ENCODE measurements around the gene SNX1.
"Not testable (repeated sequence)": the region's sequence is repeated elsewhere in the genome, so short reads cannot be mapped to it uniquely, and the experiment has no call there.

The SNX1 gene

GRCh38 chr15:64070106-64070505 is 25.7 kb upstream of the SNX1 start:
- Mint-ChIP-seq H3K9me3 (no peaks in the 10 kb centered on the region), H3K27ac (peak overlapping the region; percentile 53), H3K4me3 (no peak overlapping the region), H3K4me1 (no peaks in the 10 kb centered on the region), H3K36me3 (peaks cover 4% of the 10 kb centered on the region), H3K27me3 (no peaks in the 10 kb centered on the region)

- Mint-ChIP-seq H3K9me3 (no peaks in the 10 kb centered on the region), H3K27ac (no peak overlapping the region), H3K4me1 (peaks cover 3% of the 10 kb centered on the region), H3K27me3 (no peaks in the 10 kb centered on the region), H3K4me3 (no peak overlapping the region), H3K36me3 (peaks cover 6% of the 10 kb centered on the region)
Observed at GRCh38 chr15:64070965-64071851, 24.6 kb upstream of the SNX1 start.

- Mint-ChIP-seq H3K27ac (peak overlapping the region; percentile 23), H3K4me1 (peaks cover 7% of the 10 kb centered on the region), H3K4me3 (no peak overlapping the region), H3K27me3 (no peaks in the 10 kb centered on the region), H3K9me3 (no peaks in the 10 kb centered on the region), H3K36me3 (peaks cover 6% of the 10 kb centered on the region)
Observed at GRCh38 chr15:64071931-64072765, 23.6 kb upstream of the SNX1 start.

GRCh38 chr15:64072812-64073211 is 23.0 kb upstream of the SNX1 start:
- peak overlapping the region; percentile 17 for H3K27ac Mint-ChIP-seq

GRCh38 chr15:64073496-64073895 is 22.3 kb upstream of the SNX1 start:
- H3K27me3 Mint-ChIP-seq, H3K9me3 Mint-ChIP-seq, H3K27ac Mint-ChIP-seq, H3K4me3 Mint-ChIP-seq, H3K36me3 Mint-ChIP-seq: not testable (repeated sequence)
- peaks cover 13% of the 10 kb centered on the region for H3K4me1 Mint-ChIP-seq

More at GRCh38 chr15:64072812-64073211, 23.0 kb upstream of the SNX1 start:
- Mint-ChIP-seq H3K36me3 (peaks cover 6% of the 10 kb centered on the region), H3K27me3 (no peaks in the 10 kb centered on the region), H3K4me3 (no peak overlapping the region), H3K4me1 (peaks cover 13% of the 10 kb centered on the region), H3K9me3 (no peaks in the 10 kb centered on the region)

- Mint-ChIP-seq H3K4me1 (no peaks in the 10 kb centered on the region), H3K27me3 (no peaks in the 10 kb centered on the region), H3K36me3 (peaks cover 5% of the 10 kb centered on the region), H3K27ac (no peak overlapping the region), H3K4me3 (no peak overlapping the region), H3K9me3 (no peaks in the 10 kb centered on the region)
Observed at GRCh38 chr15:64082757-64083156, 13.0 kb upstream of the SNX1 start.

GRCh38 chr15:64089543-64090280 is 6.1 kb upstream of the SNX1 start:
- H3K36me3 Mint-ChIP-seq, result peaks cover 10% of the 10 kb centered on the region
- H3K27me3 Mint-ChIP-seq, result no peaks in the 10 kb centered on the region
- H3K27ac Mint-ChIP-seq, result no peak overlapping the region
- peaks cover 38% of the 10 kb centered on the region for H3K4me1 Mint-ChIP-seq
- H3K4me3 Mint-ChIP-seq, result no peak overlapping the region
- no peaks in the 10 kb centered on the region for H3K9me3 Mint-ChIP-seq

- Mint-ChIP-seq H3K9me3 (no peaks in the 10 kb centered on the region), H3K27me3 (no peaks in the 10 kb centered on the region), H3K27ac (peak overlapping the region; percentile 4), H3K4me1 (peaks cover 46% of the 10 kb centered on the region), H3K36me3 (peaks cover 10% of the 10 kb centered on the region), H3K4me3 (no peak overlapping the region)
Observed at GRCh38 chr15:64090527-64090926, 5.3 kb upstream of the SNX1 start.

- peaks cover 55% of the 10 kb centered on the region for H3K4me1 Mint-ChIP-seq
- H3K9me3 Mint-ChIP-seq, result no peaks in the 10 kb centered on the region
- peak overlapping the region; percentile 95 for H3K27ac Mint-ChIP-seq
- peak overlapping the region; percentile 97 for H3K4me3 Mint-ChIP-seq
- no peaks in the 10 kb centered on the region for H3K27me3 Mint-ChIP-seq
- H3K36me3 Mint-ChIP-seq, result peaks cover 9% of the 10 kb centered on the region
Observed at GRCh38 chr15:64092075-64092820, 3.5 kb upstream of the SNX1 start.

GRCh38 chr15:64092864-64093626 is 2.7 kb upstream of the SNX1 start:
- no peaks in the 10 kb centered on the region for H3K9me3 Mint-ChIP-seq
- H3K4me3 Mint-ChIP-seq, result peak overlapping the region; percentile 97
- no peaks in the 10 kb centered on the region for H3K27me3 Mint-ChIP-seq
- H3K36me3 Mint-ChIP-seq, result peaks cover 4% of the 10 kb centered on the region
- H3K4me1 Mint-ChIP-seq, result peaks cover 63% of the 10 kb centered on the region
- peak overlapping the region; percentile 95 for H3K27ac Mint-ChIP-seq

- H3K4me3 Mint-ChIP-seq, result peak within 1 kb of the TSS; percentile 97
- peaks cover 3% of the 10 kb centered on the region for H3K36me3 Mint-ChIP-seq
- H3K4me1 Mint-ChIP-seq, result peaks cover 66% of the 10 kb centered on the region
- peak within 1 kb of the TSS; percentile 95 for H3K27ac Mint-ChIP-seq
- H3K27me3 Mint-ChIP-seq, result no peaks in the 10 kb centered on the region
- no peaks in the 10 kb centered on the region for H3K9me3 Mint-ChIP-seq
Observed at GRCh38 chr15:64093627-64094417, 2.0 kb upstream of the SNX1 start, which contains the start of gene CIAO2A. Gene CIAO2A (minus strand): TSS chr15:64093838. CDS start chr15:64093768, 70 bp downstream.

- Mint-ChIP-seq H3K27me3 (no peaks in the 10 kb centered on the region), H3K27ac (peak overlapping the region; percentile 98), H3K4me1 (peaks cover 61% of the 10 kb centered on the region), H3K36me3 (peaks cover 5% of the 10 kb centered on the region), H3K4me3 (peak overlapping the region; percentile 97), H3K9me3 (no peaks in the 10 kb centered on the region)
Observed at GRCh38 chr15:64095431-64095794, 369 bp upstream of the SNX1 start.

GRCh38 chr15:64096668-64097384 is 1.0 kb downstream of the SNX1 start:
- peaks cover 5% of the 10 kb centered on the region for H3K36me3 Mint-ChIP-seq
- H3K4me3 Mint-ChIP-seq, result peak overlapping the region; percentile 97
- peak overlapping the region; percentile 77 for H3K27ac Mint-ChIP-seq
- H3K9me3 Mint-ChIP-seq, result no peaks in the 10 kb centered on the region
- H3K27me3 Mint-ChIP-seq, result no peaks in the 10 kb centered on the region
- H3K4me1 Mint-ChIP-seq, result peaks cover 69% of the 10 kb centered on the region

Data from activated naive CD4-positive, alpha-beta T cell treated with anti-CD3 and anti-CD28 coated beads, Interleukin-2, amount 50 U/mL, for 24 hours (primary cell).